Stimulated activated CD8-positive, alpha-beta memory T cell treated with anti-CD3 and anti-CD28 coated beads, Interleukin-7, amount 100 ng/mL, for 4 hours (primary cell): Measurements from ENCODE around the gene ST7.

ENCODE experiments used
- DNase-seq, 2 donors: peaks; one replicate each; pipeline ENCODE4 v3.0.0-alpha.2; 2020; ENCODE audit warnings: low read depth in 2 of 2

ST7 gene

GRCh38 chr7:117272017-117272759 lies 318.9 kb downstream of the ST7 start:
- DNase-seq, result no peak

GRCh38 chr7:117273325-117273724 lies 320.0 kb downstream of the ST7 start:
- no peak for DNase-seq

- DNase-seq, result no peak
Measured at GRCh38 chr7:117273814-117274225, 320.5 kb downstream of the ST7 start.

- no peak for DNase-seq
Measured at GRCh38 chr7:117274951-117275350, 321.6 kb downstream of the ST7 start.

GRCh38 chr7:117277576-117277975 lies 324.3 kb downstream of the ST7 start:
- DNase-seq, result no peak

GRCh38 chr7:117278040-117278439 lies 324.7 kb downstream of the ST7 start:
- DNase-seq, result no peak

GRCh38 chr7:117279203-117279602 lies 325.9 kb downstream of the ST7 start:
- no peak for DNase-seq
